ENCODE measurements around the gene SKOR2.

DNA sequence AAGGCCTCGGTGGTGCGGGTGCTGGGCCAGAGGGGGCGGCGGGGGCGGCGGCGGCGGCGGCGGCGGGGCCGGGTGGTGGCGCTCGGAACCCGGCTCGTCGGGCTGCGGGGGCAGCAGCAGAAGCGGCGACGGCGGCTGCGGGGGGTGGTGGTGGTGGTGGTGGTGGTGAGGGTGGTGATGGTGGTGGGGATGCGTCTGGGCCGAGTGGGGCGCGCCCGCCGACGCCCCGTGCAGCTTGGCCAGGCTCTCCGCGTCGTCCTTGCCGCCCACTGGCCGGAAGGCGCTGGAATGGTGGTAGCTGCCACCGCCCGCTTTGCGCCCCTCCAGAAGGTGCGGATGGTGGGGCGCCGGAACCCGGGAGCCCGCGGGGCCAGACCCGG lies 4.4 kb downstream of the SKOR2 start:
- TF ChIP-seq, protein P1, sequence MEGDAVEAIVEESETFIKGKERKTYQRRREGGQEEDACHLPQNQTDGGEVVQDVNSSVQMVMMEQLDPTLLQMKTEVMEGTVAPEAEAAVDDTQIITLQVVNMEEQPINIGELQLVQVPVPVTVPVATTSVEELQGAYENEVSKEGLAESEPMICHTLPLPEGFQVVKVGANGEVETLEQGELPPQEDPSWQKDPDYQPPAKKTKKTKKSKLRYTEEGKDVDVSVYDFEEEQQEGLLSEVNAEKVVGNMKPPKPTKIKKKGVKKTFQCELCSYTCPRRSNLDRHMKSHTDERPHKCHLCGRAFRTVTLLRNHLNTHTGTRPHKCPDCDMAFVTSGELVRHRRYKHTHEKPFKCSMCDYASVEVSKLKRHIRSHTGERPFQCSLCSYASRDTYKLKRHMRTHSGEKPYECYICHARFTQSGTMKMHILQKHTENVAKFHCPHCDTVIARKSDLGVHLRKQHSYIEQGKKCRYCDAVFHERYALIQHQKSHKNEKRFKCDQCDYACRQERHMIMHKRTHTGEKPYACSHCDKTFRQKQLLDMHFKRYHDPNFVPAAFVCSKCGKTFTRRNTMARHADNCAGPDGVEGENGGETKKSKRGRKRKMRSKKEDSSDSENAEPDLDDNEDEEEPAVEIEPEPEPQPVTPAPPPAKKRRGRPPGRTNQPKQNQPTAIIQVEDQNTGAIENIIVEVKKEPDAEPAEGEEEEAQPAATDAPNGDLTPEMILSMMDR (IDR thresholded peaks at IDR 0.05) = no peak
- TF ChIP-seq EZH2phosphoT487 (IDR thresholded peaks at IDR 0.05) = peak; percentile 16
